Left renal cortex interstitium (tissue), 4 donors: Measurements from ENCODE around the gene ANKUB1. TPM values are rescaled to one million over a fixed set of nuclear protein-coding genes. Genes with fewer than 3 reads are reported as not detected.
"Not testable (repeated sequence)": the region's sequence is repeated elsewhere in the genome, so short reads cannot be mapped to it uniquely, and the experiment has no call there.

Source experiments
- DNase-seq, 4 donors: peaks; one replicate each; pipeline ENCODE4 v3.0.0-alpha.2; 2013; ENCODE audit warnings: low read depth in 4 of 4, low spot score in 2 of 4, missing footprints in 1 of 4
- polyA plus RNA-seq, 4 donors: library from polyadenylated mRNA; unstranded; fragments of 120-200 nt; gene quantifications; one replicate each; pipeline ENCODE4 v1.2.1, GENCODE V29; 2013; ENCODE audit not compliant: insufficient read length in 4 of 4

Gene ANKUB1, protein sequence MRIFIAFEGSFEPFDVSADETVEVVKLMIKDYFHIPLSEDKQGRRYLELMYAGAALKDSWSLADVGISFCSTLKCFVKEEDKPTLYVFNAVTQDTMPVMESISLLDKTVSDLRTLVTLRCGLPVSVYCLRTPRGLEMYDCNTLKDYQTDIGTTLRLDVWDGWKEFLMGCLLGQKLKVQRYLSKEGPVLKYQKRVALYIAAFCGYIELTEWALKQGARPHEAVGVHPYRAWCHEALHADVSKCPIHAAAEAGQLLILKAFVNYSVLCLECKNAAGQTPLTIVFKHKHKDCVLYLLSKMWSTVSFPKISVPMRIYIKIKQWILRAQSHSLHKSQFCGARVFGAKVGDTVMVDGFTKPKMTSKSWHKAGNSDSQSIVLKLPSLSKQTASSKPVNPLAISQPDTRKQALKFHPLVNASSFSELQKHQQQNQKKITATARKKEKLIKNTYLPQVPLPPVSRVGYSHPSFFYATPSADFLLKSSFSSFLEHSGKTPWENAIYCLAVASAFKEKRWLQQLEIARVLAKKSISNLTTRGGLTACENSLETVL
- under 1 TPM in 3 of 4 donors, not detected in 1; 0.17 to 0.70 (median 0.36) TPM for polyA plus RNA-seq

GRCh38 chr3:149792452-149793270 is at the start of gene ANKUB1:
TSS of gene ANKUB1 (minus strand) at chr3:149792554. CDS start at chr3:149792366, 188 bp downstream.
- no peak for DNase-seq

DNA sequence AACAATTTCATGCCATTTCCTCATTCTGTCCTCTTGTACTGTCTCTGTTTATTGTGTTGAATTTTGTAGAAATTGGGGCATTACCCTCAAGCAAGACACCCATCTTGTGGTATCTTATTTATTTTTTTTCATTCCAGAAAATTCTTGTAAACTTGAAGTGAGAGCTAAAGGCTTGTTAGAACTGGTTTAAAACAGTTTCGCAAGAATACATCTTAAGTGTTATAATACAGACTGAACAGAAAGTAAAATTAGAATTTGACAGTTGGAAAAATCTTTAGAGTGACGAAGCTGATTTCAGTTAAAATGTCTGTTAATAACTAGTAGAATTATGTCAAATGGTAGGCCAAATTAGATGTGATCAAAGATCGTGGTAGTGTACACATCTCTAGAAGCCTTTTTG is 47.5 kb upstream of the ANKUB1 start:
- DNase-seq, result no peak

DNA sequence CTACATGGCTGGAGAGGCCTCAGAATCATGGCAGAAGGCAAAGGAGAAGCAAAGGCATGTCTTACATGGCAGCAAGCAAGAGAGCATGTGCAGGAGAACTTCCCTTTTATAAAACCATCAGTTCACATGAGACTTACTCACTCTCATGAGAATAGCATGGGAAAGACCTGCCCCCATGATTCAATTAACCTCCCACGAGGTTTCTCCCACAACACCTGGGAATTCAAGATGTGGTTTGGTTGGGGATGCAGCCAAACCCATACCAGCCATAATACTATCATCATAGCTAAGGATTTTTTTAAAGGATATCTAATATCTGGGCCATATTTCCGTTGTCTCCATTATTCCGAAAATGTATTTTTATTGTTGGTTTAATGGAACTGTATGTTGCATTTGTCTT is 47.1 kb upstream of the ANKUB1 start:
- not testable (repeated sequence) for DNase-seq

DNA sequence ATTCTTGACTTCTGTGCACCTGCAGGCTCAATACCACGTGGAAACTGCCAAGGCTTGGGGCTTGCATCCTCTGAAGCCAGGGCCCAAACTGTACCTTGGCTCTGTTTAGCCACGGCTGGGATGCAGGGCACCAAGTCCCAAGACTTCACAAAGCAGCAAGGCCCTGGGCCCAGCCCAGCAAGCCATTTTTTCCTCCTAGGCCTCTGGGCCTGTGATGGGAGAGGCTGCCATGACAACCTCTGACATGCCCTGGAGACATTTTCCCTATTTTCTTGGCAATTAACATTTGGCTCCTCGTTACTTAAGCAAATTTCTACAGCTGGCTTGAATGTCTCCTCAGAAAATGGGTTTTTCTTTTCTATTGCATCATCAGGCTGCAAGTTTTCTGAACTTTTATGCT is 46.1 kb upstream of the ANKUB1 start:
- not testable (repeated sequence) for DNase-seq

- no peak for DNase-seq
Observed at GRCh38 chr3:149833241-149833640, 40.9 kb upstream of the ANKUB1 start.

GRCh38 chr3:149832086-149832485 is 39.7 kb upstream of the ANKUB1 start:
- DNase-seq, result no peak

- no peak for DNase-seq
Observed at GRCh38 chr3:149831321-149831720, 39.0 kb upstream of the ANKUB1 start.

GRCh38 chr3:149830902-149831301 is 38.5 kb upstream of the ANKUB1 start:
- no peak for DNase-seq

DNA sequence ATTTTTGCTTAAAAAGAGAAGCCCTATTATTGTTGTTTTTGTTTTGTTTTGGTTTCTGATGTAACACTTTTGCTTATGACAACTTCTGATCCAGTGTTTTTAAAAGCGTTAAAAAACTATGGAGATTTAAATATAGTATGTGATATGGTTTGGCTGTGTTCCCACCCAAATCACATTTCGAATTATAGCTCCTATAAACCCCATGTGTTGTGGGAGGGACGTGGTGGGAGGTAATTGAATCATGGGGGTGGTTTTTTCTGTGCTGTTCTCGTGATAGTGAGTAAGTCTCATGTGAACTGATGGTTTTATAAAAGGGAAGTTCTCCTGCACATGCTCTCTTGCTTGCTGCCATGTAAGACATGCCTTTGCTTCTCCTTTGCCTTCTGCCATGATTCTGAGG is 37.3 kb upstream of the ANKUB1 start:
- not testable (repeated sequence) for DNase-seq

- DNase-seq, result no peak
Observed at GRCh38 chr3:149828390-149828789, 36.0 kb upstream of the ANKUB1 start.

DNA sequence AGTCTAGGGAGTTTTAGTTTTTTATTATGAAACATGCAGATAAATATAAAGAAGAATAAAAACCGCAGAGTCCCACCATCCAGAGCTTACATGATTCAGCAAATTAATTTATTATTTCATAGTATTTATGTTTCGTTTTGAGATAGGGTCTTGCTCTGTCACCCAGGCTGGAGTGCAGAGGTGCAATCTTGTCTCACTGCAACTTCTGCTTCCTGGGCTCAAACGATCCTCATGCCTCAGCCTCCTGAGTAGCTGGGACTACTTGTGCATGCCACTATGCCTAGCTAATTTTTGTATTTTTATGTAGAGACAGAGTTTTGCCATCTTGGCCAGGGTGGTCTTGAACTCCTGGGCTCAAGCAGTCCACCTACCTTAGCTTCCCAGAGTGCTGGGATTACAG is 34.3 kb upstream of the ANKUB1 start:
- DNase-seq, result no peak

- DNase-seq, result no peak
Observed at GRCh38 chr3:149820183-149820582, 27.8 kb upstream of the ANKUB1 start.

GRCh38 chr3:149819432-149819831 is 27.1 kb upstream of the ANKUB1 start:
- DNase-seq, result no peak

DNA sequence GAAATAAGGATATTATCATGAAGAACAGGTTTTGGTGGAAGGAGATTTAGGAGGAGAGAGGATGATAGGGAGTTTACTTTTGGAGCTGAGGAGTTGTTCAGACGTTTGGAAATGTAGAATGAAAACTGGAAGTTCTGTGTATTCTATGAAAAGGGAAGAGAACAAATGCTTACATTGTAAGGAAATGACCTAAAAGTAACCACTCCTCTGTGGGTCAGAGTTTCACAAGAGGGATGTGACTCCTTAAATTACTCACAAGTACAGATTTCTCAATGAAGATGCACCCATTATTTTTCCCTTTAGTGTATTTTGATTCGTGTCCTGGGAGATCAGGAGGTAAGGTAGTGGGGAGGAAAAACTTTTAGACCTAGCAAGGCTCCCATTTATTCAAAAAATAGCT is 24.6 kb upstream of the ANKUB1 start:
- DNase-seq, result no peak

- no peak for DNase-seq
Observed at GRCh38 chr3:149816311-149816710, 24.0 kb upstream of the ANKUB1 start.

DNA sequence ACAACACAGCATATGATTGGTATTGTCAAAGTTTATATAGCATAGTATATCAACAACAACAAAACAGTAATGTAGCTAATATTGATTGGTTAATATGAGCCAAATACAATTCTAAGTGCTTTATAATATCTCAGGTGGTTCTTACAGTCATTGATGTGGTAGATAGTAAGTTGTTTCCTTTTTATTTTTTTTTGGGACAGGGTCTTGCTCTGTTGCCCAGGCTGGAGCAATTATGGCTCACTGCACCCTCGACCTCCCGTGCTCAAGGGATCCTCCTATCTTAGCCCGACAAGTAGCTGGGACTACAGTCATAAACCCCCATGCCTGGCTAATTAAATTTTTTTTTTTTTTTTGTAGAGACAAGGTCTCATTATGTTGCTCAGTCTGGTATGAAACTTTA is 23.4 kb upstream of the ANKUB1 start:
- DNase-seq, result no peak

- no peak for DNase-seq
Observed at GRCh38 chr3:149815321-149815720, 23.0 kb upstream of the ANKUB1 start.

DNA sequence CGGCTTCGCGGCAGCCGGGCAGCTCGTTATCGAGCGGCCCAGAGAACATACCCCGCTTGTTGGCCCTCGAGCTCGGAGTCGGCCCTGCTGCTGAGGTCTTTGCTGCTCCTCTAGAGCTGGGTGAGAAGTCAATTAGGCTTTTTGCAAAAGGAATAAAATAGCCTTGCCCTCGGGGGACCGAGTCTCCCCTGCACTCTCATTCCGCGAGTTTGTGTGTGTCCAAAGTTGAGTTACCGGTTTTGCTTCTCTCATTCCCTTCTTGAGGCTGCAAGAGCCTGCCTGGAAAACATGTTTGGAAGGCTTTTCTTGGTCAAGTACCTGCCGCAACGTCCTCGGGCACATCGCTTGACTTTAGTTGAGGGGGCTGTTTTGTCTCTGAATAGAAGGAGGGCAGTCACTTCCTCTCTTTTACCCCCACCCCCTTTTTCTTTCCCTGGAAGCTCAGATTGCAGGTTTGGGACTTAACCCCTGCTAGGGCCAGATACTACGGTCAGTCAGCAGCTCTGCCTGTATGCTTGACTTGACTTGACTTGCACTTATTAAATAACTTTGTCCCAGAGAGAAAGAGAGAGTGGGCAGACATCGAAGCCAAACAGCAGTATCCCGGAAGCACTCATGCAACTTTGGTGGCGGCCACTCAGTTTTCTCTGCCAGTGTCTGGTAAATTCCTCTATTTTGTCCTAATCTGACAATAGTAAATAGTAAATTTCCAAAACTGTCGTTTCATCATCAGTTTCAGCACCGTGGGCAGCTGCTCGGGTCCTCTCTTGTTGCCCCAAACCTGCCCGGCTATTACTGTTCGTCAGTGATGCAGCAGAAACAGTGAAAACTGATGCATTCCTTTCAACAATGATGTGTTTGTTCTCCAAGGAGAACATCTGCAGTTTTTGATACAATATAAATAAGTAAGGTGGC is 21.3 kb upstream of the ANKUB1 start:
- peak; percentile 16 to 75 (median 42) for DNase-seq

GRCh38 chr3:149812606-149813366 is 20.4 kb upstream of the ANKUB1 start, which contains the start of gene RNF13:
TSS of gene RNF13 (plus strand) at chr3:149813215. CDS start at chr3:149846027, 32,812 bp downstream.
- DNase-seq, result peak; percentile 72 to 94 (median 92)
